ENCODE measurements around the gene PSG4.
"Not testable (repeated sequence)": the region's sequence is repeated elsewhere in the genome, so short reads cannot be mapped to it uniquely, and the experiment has no call there.

- not testable (repeated sequence) for TF ChIP-seq CTCF (IDR thresholded peaks at IDR 0.05); EP300 (IDR thresholded peaks at IDR 0.05); POLR2A (IDR thresholded peaks at IDR 0.05; ENCODE audit: low read depth); POLR2AphosphoS5 (IDR thresholded peaks at IDR 0.05)
Measured at GRCh38 chr19:43192381-43193155, 12.9 kb downstream of the PSG4 start.

All from esophagus muscularis mucosa (tissue), 4 donors.